Measurements from ENCODE around the gene WDR93. TPM values are rescaled to one million over a fixed set of nuclear protein-coding genes. Genes with fewer than 3 reads are reported as not detected.
A peak's percentile ranks its signal among the peaks of the same experiment; 100 is the strongest.
"Not testable (repeated sequence)": the region's sequence is repeated elsewhere in the genome, so short reads cannot be mapped to it uniquely, and the experiment has no call there.

Gene WDR93
- total and polyA plus RNA-seq, 12 donors = 0.14 to 0.43 (median 0.36) TPM; not detected in 4

GRCh38 chr15:89781055-89781454, 90.4 kb downstream of the WDR93 start:
- H3K27ac ChIP-seq = peak overlapping the region in 1 of 5 donors; percentile 78
- TF ChIP-seq CTCF (IDR thresholded peaks at IDR 0.05) (no peak), POLR2A (IDR thresholded peaks at IDR 0.05) (no peak)
- intact Hi-C loops (cut with DNase I) = no loop called here

GRCh38 chr15:89781891-89782618, 91.4 kb downstream of the WDR93 start:
- H3K27me3 ChIP-seq = no peaks in the 10 kb centered on the region
- peaks cover under 1 to 15% of the 10 kb centered on the region in 2 donors for H3K4me1 ChIP-seq (replicated peaks in 1 of 2)
- DNase-seq = peak; percentile 66 to 88 (median 83)
- TF ChIP-seq POLR2A (IDR thresholded peaks at IDR 0.05) (no peak), CTCF (IDR thresholded peaks at IDR 0.05) (no peak)
- no peak overlapping the region for H3K4me3 ChIP-seq
- intact Hi-C loops (cut with DNase I) = no loop called here
- no peaks in the 10 kb centered on the region for H3K9me3 ChIP-seq (replicated peaks in 1 of 3)
- WGBS, 4 donors = 37 to 51% (median 43%) methylated on average over 15 of the region's 15 CpGs
- peak overlapping the region in 4 of 5 donors; percentile 34 to 81 (median 74) for H3K27ac ChIP-seq
- no peaks in the 10 kb centered on the region for H3K36me3 ChIP-seq (replicated peaks in 1 of 2)

More at GRCh38 chr15:89781055-89781454, 90.4 kb downstream of the WDR93 start:
- Histone ChIP-seq H3K27me3 (no peaks in the 10 kb centered on the region), H3K4me3 (no peak overlapping the region), H3K36me3 (replicated peaks in 1 of 2) (no peaks in the 10 kb centered on the region), H3K9me3 (replicated peaks in 1 of 3) (no peaks in the 10 kb centered on the region), H3K4me1 (replicated peaks in 1 of 2) (peaks cover 10 to 25% of the 10 kb centered on the region in 2 donors)
- 69 to 90% (median 88%) methylated on average over 6 of the region's 6 CpGs for WGBS, 4 donors
- DNase-seq = no peak

- 94 to 97% (median 96%) methylated on average over 9 of the region's 9 CpGs for WGBS, 4 donors
- H3K4me3 ChIP-seq; H3K9me3 ChIP-seq (replicated peaks in 1 of 3); H3K36me3 ChIP-seq (replicated peaks in 1 of 2); H3K27me3 ChIP-seq; intact Hi-C loops (cut with DNase I); DNase-seq: not testable (repeated sequence)
- Histone ChIP-seq H3K27ac (peak overlapping the region in 4 of 5 donors; percentile 34 to 81 (median 74)), H3K4me1 (replicated peaks in 1 of 2) (peaks cover 0 to 14% of the 10 kb centered on the region in 2 donors)
These were observed 92.0 kb downstream of the WDR93 start for GRCh38 chr15:89782619-89782950.

- DNase-seq = no peak
- intact Hi-C loops (cut with DNase I) = no loop called here
- peak overlapping the region in 1 of 5 donors; percentile 57 for H3K27ac ChIP-seq
These were observed 92.7 kb downstream of the WDR93 start for GRCh38 chr15:89783111-89783860.

More at GRCh38 chr15:89783111-89783860, 92.7 kb downstream of the WDR93 start:
- Histone ChIP-seq H3K27me3 (no peaks in the 10 kb centered on the region), H3K9me3 (replicated peaks in 1 of 3) (no peaks in the 10 kb centered on the region), H3K36me3 (replicated peaks in 1 of 2) (no peaks in the 10 kb centered on the region), H3K4me1 (replicated peaks in 1 of 2) (peaks cover 0 to 14% of the 10 kb centered on the region in 2 donors), H3K4me3 (no peak overlapping the region)
- TF ChIP-seq POLR2A (IDR thresholded peaks at IDR 0.05) (no peak), CTCF (IDR thresholded peaks at IDR 0.05) (no peak)
- 63 to 85% (median 81%) methylated on average over 7 to 14 of the region's 14 CpGs for WGBS, 4 donors

All from adrenal gland (tissue), 12 donors.